ENCODE results near the gene DOK5. TPM values are rescaled to one million over a fixed set of nuclear protein-coding genes. Genes with fewer than 3 reads are reported as not detected.

DOK5 gene
- total and polyA plus RNA-seq, 2 experiments from 2014 or later = 5.0 to 6.9 TPM

DNA sequence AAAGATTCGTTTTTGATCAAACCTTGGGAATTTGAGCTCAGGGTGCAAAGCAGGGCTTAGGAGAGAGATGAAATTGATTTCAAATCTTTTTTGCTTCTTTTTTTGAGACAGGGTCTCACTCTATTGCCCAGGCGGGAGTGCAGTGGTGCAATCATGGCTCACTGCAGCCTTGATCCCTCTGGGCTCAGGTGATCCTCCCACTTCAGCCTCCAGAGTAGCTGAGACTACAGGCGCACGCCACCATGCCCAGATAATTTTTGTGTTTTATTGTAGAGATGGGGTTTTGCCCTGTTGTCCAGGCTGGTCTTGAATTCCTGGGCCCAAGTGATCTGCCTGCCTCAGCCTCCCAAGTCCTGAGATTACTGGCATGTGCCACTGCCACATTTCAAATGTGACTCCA is 58.7 kb downstream of the DOK5 start:
- no peak overlapping the region for H3K27ac Mint-ChIP-seq
- Histone ChIP-seq H3K79me2 (replicated peaks; ENCODE audit: insufficient read depth) (no peaks in the 10 kb centered on the region), H3K27me3 (ENCODE audit: insufficient read depth) (no peaks in the 10 kb centered on the region), H2AFZ (no peak overlapping the region), H4K20me1 (replicated peaks; ENCODE audit: insufficient read depth) (no peaks in the 10 kb centered on the region), H3K36me3 (ENCODE audit: insufficient read depth) (no peaks in the 10 kb centered on the region), H3K4me3 (no peak overlapping the region), H3F3A (replicated peaks; ENCODE audit: low read depth) (no peaks in the 10 kb centered on the region), H3K4me1 (ENCODE audit: insufficient read depth) (0 out of 2 replicates have a peak, but pooled peaks cover 4% of the 10 kb centered on the region), H3K4me2 (no peak overlapping the region), H3K27ac (ENCODE audit: low read depth) (no peak overlapping the region), H3K9me2 (ENCODE audit: insufficient read depth) (no peaks in the 10 kb centered on the region; the same call in 1 of the 2 replicates)
- peaks cover 1% of the 10 kb centered on the region for H3K27me3 Mint-ChIP-seq (ENCODE audit: insufficient read depth, low read depth, poor library complexity)
- H3K4me1 Mint-ChIP-seq = no peaks in the 10 kb centered on the region
- H3K9me3 Mint-ChIP-seq = peaks cover 22% of the 10 kb centered on the region
- ATAC-seq (no peak), DNase-seq (ENCODE audit: low spot score) (no peak)
- peaks cover 17% of the 10 kb centered on the region for H3K36me3 Mint-ChIP-seq (ENCODE audit: low read depth)
- no peak overlapping the region for H3K4me3 Mint-ChIP-seq
- TF ChIP-seq NANOG (IDR thresholded peaks at IDR 0.05; ENCODE audit: borderline replicate concordance) (no peak), ZNF331 (CRISPR knock-in tag; IDR thresholded peaks at IDR 0.05; ENCODE audit: low read depth) (no peak), POLR2AphosphoS5 (IDR thresholded peaks at IDR 0.05; ENCODE audit: low read depth) (no peak), JUNB (IDR thresholded peaks at IDR 0.05; ENCODE audit: unreplicated experiment) (no peak), CREB1 (CRISPR knock-in tag; IDR thresholded peaks at IDR 0.05; ENCODE audit: low read depth) (no peak), ZNF114 (CRISPR knock-in tag; IDR thresholded peaks at IDR 0.05) (no peak), EZH2phosphoT487 (IDR thresholded peaks at IDR 0.05; ENCODE audit: unreplicated experiment) (no peak), EZH2 (IDR thresholded peaks at IDR 0.05; ENCODE audit: low read depth, unreplicated experiment) (no peak), STAT1 (IDR thresholded peaks at IDR 0.05; ENCODE audit: unreplicated experiment) (no peak)
- TF ChIP-seq, protein P1, sequence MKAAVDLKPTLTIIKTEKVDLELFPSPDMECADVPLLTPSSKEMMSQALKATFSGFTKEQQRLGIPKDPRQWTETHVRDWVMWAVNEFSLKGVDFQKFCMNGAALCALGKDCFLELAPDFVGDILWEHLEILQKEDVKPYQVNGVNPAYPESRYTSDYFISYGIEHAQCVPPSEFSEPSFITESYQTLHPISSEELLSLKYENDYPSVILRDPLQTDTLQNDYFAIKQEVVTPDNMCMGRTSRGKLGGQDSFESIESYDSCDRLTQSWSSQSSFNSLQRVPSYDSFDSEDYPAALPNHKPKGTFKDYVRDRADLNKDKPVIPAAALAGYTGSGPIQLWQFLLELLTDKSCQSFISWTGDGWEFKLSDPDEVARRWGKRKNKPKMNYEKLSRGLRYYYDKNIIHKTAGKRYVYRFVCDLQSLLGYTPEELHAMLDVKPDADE (IDR thresholded peaks at IDR 0.05) = no peak
- TF ChIP-seq, protein P2, sequence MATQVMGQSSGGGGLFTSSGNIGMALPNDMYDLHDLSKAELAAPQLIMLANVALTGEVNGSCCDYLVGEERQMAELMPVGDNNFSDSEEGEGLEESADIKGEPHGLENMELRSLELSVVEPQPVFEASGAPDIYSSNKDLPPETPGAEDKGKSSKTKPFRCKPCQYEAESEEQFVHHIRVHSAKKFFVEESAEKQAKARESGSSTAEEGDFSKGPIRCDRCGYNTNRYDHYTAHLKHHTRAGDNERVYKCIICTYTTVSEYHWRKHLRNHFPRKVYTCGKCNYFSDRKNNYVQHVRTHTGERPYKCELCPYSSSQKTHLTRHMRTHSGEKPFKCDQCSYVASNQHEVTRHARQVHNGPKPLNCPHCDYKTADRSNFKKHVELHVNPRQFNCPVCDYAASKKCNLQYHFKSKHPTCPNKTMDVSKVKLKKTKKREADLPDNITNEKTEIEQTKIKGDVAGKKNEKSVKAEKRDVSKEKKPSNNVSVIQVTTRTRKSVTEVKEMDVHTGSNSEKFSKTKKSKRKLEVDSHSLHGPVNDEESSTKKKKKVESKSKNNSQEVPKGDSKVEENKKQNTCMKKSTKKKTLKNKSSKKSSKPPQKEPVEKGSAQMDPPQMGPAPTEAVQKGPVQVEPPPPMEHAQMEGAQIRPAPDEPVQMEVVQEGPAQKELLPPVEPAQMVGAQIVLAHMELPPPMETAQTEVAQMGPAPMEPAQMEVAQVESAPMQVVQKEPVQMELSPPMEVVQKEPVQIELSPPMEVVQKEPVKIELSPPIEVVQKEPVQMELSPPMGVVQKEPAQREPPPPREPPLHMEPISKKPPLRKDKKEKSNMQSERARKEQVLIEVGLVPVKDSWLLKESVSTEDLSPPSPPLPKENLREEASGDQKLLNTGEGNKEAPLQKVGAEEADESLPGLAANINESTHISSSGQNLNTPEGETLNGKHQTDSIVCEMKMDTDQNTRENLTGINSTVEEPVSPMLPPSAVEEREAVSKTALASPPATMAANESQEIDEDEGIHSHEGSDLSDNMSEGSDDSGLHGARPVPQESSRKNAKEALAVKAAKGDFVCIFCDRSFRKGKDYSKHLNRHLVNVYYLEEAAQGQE (IDR thresholded peaks at IDR 0.05; ENCODE audit: unreplicated experiment) = no peak
- TF ChIP-seq, protein P3, sequence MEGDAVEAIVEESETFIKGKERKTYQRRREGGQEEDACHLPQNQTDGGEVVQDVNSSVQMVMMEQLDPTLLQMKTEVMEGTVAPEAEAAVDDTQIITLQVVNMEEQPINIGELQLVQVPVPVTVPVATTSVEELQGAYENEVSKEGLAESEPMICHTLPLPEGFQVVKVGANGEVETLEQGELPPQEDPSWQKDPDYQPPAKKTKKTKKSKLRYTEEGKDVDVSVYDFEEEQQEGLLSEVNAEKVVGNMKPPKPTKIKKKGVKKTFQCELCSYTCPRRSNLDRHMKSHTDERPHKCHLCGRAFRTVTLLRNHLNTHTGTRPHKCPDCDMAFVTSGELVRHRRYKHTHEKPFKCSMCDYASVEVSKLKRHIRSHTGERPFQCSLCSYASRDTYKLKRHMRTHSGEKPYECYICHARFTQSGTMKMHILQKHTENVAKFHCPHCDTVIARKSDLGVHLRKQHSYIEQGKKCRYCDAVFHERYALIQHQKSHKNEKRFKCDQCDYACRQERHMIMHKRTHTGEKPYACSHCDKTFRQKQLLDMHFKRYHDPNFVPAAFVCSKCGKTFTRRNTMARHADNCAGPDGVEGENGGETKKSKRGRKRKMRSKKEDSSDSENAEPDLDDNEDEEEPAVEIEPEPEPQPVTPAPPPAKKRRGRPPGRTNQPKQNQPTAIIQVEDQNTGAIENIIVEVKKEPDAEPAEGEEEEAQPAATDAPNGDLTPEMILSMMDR (conservative IDR thresholded peaks at IDR 0.05; ENCODE audit: low read depth in 2 of 2) = no peak
- TF ChIP-seq, protein P4, sequence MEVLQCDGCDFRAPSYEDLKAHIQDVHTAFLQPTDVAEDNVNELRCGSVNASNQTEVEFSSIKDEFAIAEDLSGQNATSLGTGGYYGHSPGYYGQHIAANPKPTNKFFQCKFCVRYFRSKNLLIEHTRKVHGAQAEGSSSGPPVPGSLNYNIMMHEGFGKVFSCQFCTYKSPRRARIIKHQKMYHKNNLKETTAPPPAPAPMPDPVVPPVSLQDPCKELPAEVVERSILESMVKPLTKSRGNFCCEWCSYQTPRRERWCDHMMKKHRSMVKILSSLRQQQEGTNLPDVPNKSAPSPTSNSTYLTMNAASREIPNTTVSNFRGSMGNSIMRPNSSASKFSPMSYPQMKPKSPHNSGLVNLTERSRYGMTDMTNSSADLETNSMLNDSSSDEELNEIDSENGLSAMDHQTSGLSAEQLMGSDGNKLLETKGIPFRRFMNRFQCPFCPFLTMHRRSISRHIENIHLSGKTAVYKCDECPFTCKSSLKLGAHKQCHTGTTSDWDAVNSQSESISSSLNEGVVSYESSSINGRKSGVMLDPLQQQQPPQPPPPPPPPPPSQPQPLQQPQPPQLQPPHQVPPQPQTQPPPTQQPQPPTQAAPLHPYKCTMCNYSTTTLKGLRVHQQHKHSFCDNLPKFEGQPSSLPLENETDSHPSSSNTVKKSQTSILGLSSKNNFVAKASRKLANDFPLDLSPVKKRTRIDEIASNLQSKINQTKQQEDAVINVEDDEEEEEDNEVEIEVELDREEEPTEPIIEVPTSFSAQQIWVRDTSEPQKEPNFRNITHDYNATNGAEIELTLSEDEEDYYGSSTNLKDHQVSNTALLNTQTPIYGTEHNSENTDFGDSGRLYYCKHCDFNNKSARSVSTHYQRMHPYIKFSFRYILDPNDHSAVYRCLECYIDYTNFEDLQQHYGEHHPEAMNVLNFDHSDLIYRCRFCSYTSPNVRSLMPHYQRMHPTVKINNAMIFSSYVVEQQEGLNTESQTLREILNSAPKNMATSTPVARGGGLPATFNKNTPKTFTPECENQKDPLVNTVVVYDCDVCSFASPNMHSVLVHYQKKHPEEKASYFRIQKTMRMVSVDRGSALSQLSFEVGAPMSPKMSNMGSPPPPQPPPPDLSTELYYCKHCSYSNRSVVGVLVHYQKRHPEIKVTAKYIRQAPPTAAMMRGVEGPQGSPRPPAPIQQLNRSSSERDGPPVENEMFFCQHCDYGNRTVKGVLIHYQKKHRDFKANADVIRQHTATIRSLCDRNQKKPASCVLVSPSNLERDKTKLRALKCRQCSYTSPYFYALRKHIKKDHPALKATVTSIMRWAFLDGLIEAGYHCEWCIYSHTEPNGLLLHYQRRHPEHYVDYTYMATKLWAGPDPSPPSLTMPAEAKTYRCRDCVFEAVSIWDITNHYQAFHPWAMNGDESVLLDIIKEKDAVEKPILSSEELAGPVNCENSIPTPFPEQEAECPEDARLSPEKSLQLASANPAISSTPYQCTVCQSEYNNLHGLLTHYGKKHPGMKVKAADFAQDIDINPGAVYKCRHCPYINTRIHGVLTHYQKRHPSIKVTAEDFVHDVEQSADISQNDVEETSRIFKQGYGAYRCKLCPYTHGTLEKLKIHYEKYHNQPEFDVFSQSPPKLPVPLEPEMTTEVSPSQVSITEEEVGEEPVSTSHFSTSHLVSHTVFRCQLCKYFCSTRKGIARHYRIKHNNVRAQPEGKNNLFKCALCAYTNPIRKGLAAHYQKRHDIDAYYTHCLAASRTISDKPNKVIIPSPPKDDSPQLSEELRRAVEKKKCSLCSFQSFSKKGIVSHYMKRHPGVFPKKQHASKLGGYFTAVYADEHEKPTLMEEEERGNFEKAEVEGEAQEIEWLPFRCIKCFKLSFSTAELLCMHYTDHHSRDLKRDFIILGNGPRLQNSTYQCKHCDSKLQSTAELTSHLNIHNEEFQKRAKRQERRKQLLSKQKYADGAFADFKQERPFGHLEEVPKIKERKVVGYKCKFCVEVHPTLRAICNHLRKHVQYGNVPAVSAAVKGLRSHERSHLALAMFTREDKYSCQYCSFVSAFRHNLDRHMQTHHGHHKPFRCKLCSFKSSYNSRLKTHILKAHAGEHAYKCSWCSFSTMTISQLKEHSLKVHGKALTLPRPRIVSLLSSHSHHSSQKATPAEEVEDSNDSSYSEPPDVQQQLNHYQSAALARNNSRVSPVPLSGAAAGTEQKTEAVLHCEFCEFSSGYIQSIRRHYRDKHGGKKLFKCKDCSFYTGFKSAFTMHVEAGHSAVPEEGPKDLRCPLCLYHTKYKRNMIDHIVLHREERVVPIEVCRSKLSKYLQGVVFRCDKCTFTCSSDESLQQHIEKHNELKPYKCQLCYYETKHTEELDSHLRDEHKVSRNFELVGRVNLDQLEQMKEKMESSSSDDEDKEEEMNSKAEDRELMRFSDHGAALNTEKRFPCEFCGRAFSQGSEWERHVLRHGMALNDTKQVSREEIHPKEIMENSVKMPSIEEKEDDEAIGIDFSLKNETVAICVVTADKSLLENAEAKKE (CRISPR knock-in tag; IDR thresholded peaks at IDR 0.05) = no peak

All from GM23338 (cell line).